ENCODE measurements around the gene ITGA4. TPM values are rescaled to one million over a fixed set of nuclear protein-coding genes. Genes with fewer than 3 reads are reported as not detected.

The ITGA4 gene
- total and polyA plus RNA-seq, 9 of the 15 experiments (the other 6 are each of a cell fraction or from before 2014, with no cell fraction given): 0.06 to 0.81 (median 0.27) TPM

- ATAC-seq (no peak), DNase-seq (ENCODE audit: extremely low read depth in 1 of 4, low spot score in 3 of 4) (no peak), FAIRE-seq (no peak)
- H3K9me3 ChIP-seq (replicated peaks; ENCODE audit: control insufficient read depth, insufficient read depth, low read depth, low read length): no peaks in the 10 kb centered on the region
- H3K4me1 ChIP-seq (replicated peaks in 1 of 2; ENCODE audit: control insufficient read depth in 2 of 2, insufficient read depth in 2 of 2, low read length in 2 of 2): no peaks in the 10 kb centered on the region
- no peaks in the 10 kb centered on the region for H4K20me1 ChIP-seq (replicated peaks; ENCODE audit: control insufficient read depth, insufficient read depth, low read length)
- ChIA-PET POLR2A (interaction anchor here (0.7 kb wide), 1 partner anchor 1237 kb away, joined by 3 read pairs; no protein-coding TSS in a partner anchor), CTCF (ENCODE audit: low intra/inter-chr PET ratio) (no interaction called here)
- TF ChIP-seq ZNF316 (IDR thresholded peaks at IDR 0.05): no peak
- no peak for TF ChIP-seq NKRF (IDR thresholded peaks at IDR 0.05; ENCODE audit: borderline replicate concordance)
- no peak for TF ChIP-seq RB1 (IDR thresholded peaks at IDR 0.05; ENCODE audit: low read depth)
- no peak overlapping the region for H3K27ac ChIP-seq (ENCODE audit: extremely low read depth, low read depth, low read length)
- no peak overlapping the region for H3K4me3 ChIP-seq
- H2AFZ ChIP-seq (ENCODE audit: low read depth, low read length): no peak overlapping the region
- no peak overlapping the region for H3K9ac ChIP-seq (ENCODE audit: insufficient read depth in 1 of 2, low read depth in 2 of 2, low read length in 2 of 2)
- no peaks in the 10 kb centered on the region for H3K27me3 ChIP-seq (ENCODE audit: control insufficient read depth in 2 of 2, insufficient read depth in 2 of 2, low read length in 2 of 2)
- intact Hi-C loops (cut with micrococcal nuclease): no loop called here
- BruUV-seq (replicated peaks): no TSS peak
- no peaks in the 10 kb centered on the region for H3K79me2 ChIP-seq (ENCODE audit: control insufficient read depth, insufficient read depth, low read length)
- in situ Hi-C loops (cut with MboI): no loop called here
- H3K4me2 ChIP-seq (ENCODE audit: insufficient read depth, low read length): no peak overlapping the region
- H3K36me3 ChIP-seq (ENCODE audit: control insufficient read depth, insufficient read depth, low read length): no peaks in the 10 kb centered on the region
- no peaks in the 10 kb centered on the region for H3K9me1 ChIP-seq (ENCODE audit: control insufficient read depth, insufficient read depth, low read length)
Measured at GRCh38 chr2:181516992-181517391, 59.8 kb downstream of the ITGA4 start.

- H3K9me3 ChIP-seq (replicated peaks; ENCODE audit: control insufficient read depth, insufficient read depth, low read depth, low read length): no peaks in the 10 kb centered on the region
- POLR2A ChIA-PET: interaction anchor here (0.7 kb wide), 1 partner anchor 1238 kb away, joined by 3 read pairs; no protein-coding TSS in a partner anchor
- no peak for DNase-seq (ENCODE audit: extremely low read depth in 1 of 4, low spot score in 3 of 4)
- H3K27ac ChIP-seq (ENCODE audit: extremely low read depth, low read depth, low read length): no peak overlapping the region
- no peak overlapping the region for H3K9ac ChIP-seq (ENCODE audit: insufficient read depth in 1 of 2, low read depth in 2 of 2, low read length in 2 of 2)
- FAIRE-seq: no peak
- no peak overlapping the region for H3K4me2 ChIP-seq (ENCODE audit: insufficient read depth, low read length)
- H3K79me2 ChIP-seq (ENCODE audit: control insufficient read depth, insufficient read depth, low read length): no peaks in the 10 kb centered on the region
- H3K9me1 ChIP-seq (ENCODE audit: control insufficient read depth, insufficient read depth, low read length): no peaks in the 10 kb centered on the region
- CTCF ChIA-PET (ENCODE audit: low intra/inter-chr PET ratio): no interaction called here
- H3K4me3 ChIP-seq: no peak overlapping the region
- no peaks in the 10 kb centered on the region for H3K36me3 ChIP-seq (ENCODE audit: control insufficient read depth, insufficient read depth, low read length)
- no peaks in the 10 kb centered on the region for H4K20me1 ChIP-seq (replicated peaks; ENCODE audit: control insufficient read depth, insufficient read depth, low read length)
- no peak for ATAC-seq
- H3K4me1 ChIP-seq (replicated peaks in 1 of 2; ENCODE audit: control insufficient read depth in 2 of 2, insufficient read depth in 2 of 2, low read length in 2 of 2): no peaks in the 10 kb centered on the region
- in situ Hi-C loops (cut with MboI) (no loop called here), intact Hi-C loops (cut with micrococcal nuclease) (no loop called here)
- H3K27me3 ChIP-seq (ENCODE audit: control insufficient read depth in 2 of 2, insufficient read depth in 2 of 2, low read length in 2 of 2): no peaks in the 10 kb centered on the region
- no TSS peak for BruUV-seq (replicated peaks)
- no peak overlapping the region for H2AFZ ChIP-seq (ENCODE audit: low read depth, low read length)
- 0% methylated on average over 1 of the region's 1 CpG for WGBS (ENCODE audit: insufficient coverage, low coverage, missing lambda C conversion rate)
- no peak for TF ChIP-seq ZNF212 (CRISPR knock-in tag; IDR thresholded peaks at IDR 0.05)
- no peak for TF ChIP-seq SREBF2 (CRISPR knock-in tag; IDR thresholded peaks at IDR 0.05)
- no peak for TF ChIP-seq ADNP (tag; IDR thresholded peaks at IDR 0.05)
- TF ChIP-seq CCNT2 (IDR thresholded peaks at IDR 0.05; ENCODE audit: borderline replicate concordance, extremely low read depth, insufficient read length, low read depth, low read length): no peak
Measured at GRCh38 chr2:181517685-181518301, 60.6 kb downstream of the ITGA4 start.

Measured in K562 (cell line).